ENCODE data around the gene DNPEP.

The DNPEP gene

DNA sequence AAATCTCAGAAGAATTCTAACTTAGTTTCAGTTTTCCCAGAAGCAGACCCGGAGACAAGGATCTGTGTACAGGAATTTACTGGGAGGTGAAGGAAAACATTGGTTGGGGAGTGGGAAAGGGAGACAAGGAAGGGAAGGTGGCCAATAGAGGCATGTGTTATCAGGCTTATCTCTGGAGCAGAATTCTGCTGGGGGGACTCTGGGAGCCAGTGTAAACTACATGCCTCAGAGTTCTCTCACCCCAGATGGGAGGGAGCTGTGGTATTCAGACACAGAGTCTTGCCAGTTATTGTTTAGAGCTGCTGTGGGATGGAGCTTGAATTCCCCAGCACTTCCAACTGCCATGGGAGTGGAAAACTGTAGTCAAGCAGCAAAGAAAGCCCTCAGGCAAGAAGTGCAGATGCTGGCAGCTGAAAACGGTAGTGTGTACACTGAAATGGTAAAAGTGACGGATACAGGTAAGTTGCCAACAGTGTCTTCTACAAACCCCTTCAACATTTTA, 19.0 kb downstream of the DNPEP start:
- Mint-ChIP-seq H3K4me1 (no peaks in the 10 kb centered on the region), H3K9me3 (no peaks in the 10 kb centered on the region), H3K36me3 (peaks cover 12% of the 10 kb centered on the region), H3K4me3 (no peak overlapping the region), H3K27ac (no peak overlapping the region), H3K27me3 (no peaks in the 10 kb centered on the region)
- no peak for ATAC-seq

DNA sequence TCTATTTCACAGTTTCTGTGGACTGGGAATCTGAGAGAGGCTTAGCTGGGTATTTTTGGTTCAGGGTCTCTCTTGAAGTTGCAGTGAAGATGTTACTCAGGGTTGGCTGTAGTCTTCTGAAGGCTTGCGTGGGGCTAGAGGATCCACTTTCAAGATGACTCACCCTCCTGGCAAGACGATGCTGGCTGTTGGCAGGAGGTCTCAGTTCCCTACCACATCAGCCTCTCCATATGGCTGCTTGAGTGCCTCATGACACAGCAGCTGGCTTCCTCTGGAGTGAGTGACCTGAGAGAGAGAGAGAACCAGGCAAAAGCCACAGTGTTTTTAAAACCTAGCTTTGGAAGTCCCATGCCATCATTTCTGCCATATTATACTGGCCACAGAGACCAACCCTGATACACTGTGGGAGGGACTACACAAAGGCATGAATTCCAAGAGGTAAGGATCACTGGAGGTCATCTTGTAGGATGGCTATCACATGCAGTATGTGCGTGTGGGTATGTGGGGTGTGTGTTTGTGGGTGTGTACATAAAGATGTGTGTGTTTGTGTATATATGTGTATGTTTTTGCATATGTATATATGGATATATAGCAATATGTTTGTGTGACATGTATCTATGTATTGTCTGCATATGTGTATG, 25.1 kb downstream of the DNPEP start:
- Mint-ChIP-seq H3K36me3 (no peaks in the 10 kb centered on the region), H3K27ac (no peak overlapping the region), H3K4me3 (no peak overlapping the region), H3K27me3 (peaks cover 25% of the 10 kb centered on the region), H3K9me3 (no peaks in the 10 kb centered on the region), H3K4me1 (peaks cover 5% of the 10 kb centered on the region)
- peak; percentile 88 for ATAC-seq

DNA sequence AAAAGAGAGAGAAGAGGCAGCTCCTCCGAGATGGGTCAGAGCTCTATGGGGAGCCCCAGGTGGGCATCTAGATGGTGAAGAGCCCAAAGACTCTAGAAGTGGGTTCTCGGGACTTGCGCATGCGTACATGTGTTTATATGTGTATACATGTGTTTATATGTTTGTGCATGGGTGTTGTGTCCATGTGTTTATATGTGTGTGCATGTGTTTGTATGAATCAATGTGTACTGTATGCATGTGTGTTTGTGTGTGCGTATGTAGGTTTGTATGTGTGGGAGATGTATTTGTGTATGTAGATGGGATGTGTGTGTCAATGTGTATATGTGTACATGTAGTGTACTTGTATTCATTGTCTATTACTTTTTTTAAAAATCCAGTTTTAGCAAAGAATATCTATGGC, 25.6 kb downstream of the DNPEP start:
- Mint-ChIP-seq H3K36me3 (no peaks in the 10 kb centered on the region), H3K4me1 (peaks cover 5% of the 10 kb centered on the region), H3K27ac (no peak overlapping the region), H3K27me3 (peaks cover 27% of the 10 kb centered on the region), H3K4me3 (no peak overlapping the region), H3K9me3 (no peaks in the 10 kb centered on the region)
- no peak for ATAC-seq

DNA sequence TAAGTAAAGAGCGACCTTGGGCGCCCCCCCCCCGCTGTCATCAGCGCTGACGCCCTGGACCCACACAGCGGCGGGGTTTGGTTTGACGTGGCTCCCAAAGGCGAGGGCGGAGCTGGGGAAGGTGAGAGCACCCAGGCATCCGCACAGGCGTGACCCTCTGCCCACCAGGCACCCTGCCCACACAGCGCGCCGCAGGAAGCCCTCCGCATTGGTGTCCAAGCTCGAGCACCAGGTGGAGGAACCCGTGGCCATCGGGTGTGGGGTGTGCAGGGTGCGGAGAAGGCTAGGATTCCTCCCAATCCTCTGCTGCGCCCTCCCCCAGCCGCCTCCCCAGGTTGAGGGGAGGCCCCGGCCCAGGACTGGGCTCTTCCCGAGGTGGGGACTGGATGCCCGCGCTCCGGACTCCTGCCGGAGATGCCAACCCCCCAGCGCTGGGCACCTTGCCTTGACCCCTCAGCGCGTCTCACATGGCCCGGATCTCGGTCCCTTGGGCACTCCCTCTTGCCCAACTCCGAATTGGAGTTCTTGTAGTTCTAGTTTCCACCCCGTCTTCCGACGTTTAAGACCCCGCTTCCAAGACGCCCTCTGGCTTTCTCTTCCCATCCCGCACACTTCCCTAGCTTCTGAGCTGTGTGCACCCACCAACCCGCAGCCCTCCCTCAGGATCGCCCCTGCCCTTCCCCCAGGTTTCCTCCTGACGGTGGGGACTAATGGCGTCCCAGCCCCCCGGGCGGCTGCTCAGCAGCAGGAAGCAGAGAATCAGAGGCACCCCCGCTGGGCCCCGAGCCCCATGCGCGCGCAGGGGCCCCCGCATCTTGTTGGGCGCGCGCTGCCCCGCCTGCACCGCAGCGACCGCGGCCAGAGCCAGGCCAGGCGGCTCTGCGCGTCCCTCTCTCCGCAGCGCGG, 29.3 kb downstream of the DNPEP start:
- Mint-ChIP-seq H3K27ac (no peak overlapping the region), H3K36me3 (no peaks in the 10 kb centered on the region), H3K9me3 (no peaks in the 10 kb centered on the region), H3K4me1 (peaks cover 5% of the 10 kb centered on the region), H3K4me3 (peak overlapping the region; percentile 0), H3K27me3 (peaks cover 62% of the 10 kb centered on the region)
- peak; percentile 25 for ATAC-seq

DNA sequence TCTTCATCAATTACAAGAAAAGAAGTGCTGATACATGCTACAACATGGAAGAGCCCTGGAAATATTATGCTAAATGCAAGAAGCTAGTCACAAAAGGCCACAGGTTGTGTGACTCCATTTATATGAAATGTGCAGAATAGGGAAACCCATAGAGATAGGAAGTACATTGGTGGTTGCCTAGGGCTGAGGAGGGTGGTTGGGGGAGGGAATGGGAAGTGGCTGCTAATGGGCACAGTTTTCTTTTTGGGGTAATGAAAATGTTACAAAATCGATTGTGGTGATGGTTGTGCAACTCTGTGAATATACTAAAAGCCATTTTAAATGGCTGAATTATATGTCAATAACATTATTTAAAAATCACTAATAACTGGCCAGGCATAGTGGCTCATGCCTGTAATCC, 30.9 kb downstream of the DNPEP start:
- no peak for ATAC-seq
- H3K4me1 Mint-ChIP-seq: no peaks in the 10 kb centered on the region
- H3K9me3 Mint-ChIP-seq: no peaks in the 10 kb centered on the region
- H3K36me3 Mint-ChIP-seq: no peaks in the 10 kb centered on the region
- no peak overlapping the region for H3K4me3 Mint-ChIP-seq
- peaks cover 70% of the 10 kb centered on the region for H3K27me3 Mint-ChIP-seq
- H3K27ac Mint-ChIP-seq: no peak overlapping the region

DNA sequence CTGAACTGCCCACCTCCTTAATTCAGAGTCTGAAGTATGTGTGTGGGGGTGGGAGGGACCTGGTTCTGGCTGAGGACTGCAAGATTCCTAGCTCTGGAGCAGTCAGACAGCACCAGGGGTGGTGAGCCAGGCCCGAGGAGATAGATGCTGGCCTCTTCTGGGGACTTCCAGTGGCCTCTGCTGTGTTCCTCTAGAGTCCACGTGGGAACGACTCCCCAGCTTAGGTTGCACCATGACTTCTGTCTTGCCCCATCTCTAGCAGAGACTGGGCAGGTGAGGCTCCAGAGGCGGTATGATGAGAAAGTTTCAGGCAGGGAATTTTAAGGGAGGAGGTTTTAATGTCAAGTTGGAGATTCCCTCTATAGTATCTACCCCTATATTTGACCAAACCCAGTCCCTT, 33.1 kb downstream of the DNPEP start:
- Mint-ChIP-seq H3K4me3 (no peak overlapping the region), H3K27ac (no peak overlapping the region), H3K9me3 (no peaks in the 10 kb centered on the region), H3K36me3 (no peaks in the 10 kb centered on the region), H3K27me3 (peaks cover 71% of the 10 kb centered on the region), H3K4me1 (no peaks in the 10 kb centered on the region)
- no peak for ATAC-seq

DNA sequence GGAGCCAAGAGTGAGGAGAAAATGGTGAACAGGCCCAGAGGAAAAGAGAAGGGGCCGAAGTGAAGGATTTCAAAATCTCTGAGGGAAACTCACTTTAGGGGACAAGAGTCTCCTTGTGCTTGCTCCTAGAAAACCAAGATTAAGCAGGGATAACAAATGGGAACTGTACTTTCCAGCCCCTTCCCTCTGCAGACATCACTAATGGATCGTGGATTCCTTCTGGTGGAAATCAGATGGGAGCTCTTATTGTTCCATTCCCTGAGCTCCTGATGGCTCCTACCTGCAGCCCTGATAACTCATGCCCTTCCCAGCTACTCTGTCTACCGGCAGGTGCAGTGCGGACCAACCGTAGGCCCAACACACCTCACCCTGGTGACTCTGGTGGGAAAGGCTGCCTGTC, 34.6 kb downstream of the DNPEP start:
- Mint-ChIP-seq H3K4me3 (no peak overlapping the region), H3K4me1 (no peaks in the 10 kb centered on the region), H3K27ac (no peak overlapping the region), H3K27me3 (peaks cover 67% of the 10 kb centered on the region), H3K36me3 (no peaks in the 10 kb centered on the region), H3K9me3 (no peaks in the 10 kb centered on the region)
- ATAC-seq: no peak

DNA sequence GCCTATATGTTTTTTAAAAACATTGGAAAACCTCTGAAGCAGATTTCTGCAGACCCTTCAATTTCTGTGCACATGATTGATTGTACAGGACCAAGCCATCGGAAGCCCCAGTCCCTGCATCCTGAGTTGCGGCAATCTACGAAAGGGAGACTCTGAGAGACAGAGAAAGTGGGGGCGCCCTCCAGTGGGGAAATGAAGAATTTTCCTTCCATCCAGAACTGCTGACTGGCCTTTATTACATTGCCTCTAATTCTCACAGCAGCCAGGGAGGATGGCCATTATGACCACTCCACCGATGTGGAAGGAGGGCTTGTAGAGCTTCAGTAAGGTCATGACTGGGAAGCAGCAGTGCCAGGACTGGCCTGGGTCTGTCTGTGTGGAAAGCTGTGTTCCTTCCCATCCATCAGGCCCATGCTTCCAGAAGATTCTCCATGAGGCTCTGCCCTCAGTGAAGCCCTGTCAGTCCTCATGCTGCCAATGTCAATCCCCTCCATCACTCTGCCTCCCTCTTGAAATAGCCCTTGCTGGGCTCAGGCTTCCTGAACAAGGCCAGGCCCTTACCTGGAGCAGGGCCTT, 35.2 kb downstream of the DNPEP start:
- Mint-ChIP-seq H3K9me3 (no peaks in the 10 kb centered on the region), H3K36me3 (no peaks in the 10 kb centered on the region), H3K4me3 (no peak overlapping the region), H3K27me3 (peaks cover 71% of the 10 kb centered on the region), H3K27ac (no peak overlapping the region), H3K4me1 (no peaks in the 10 kb centered on the region)
- ATAC-seq: peak; percentile 49

DNA sequence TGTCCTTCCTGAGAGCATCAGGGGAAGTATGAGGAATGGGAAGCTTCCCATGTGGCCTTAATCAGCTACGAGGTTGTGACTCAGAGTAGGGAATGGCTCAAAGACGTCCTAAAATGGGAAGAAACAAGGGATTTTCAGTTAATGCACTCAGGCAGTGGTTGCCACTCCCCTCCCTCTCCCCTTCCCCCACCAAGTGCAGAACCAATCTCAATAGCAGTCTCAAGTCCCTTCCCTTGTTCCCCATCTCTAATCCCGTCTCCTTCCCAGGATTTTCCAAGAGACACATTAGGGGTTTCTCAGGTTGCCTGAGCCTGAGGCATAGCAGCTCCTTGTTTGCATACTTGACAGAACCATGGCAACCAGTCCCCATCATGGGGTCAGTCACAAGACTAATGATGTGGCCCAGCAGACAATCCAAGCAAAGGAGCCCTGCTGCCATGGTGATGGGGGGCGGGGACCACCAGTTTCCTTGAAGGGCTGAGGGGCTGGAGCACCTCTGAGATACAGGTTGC, 36.9 kb downstream of the DNPEP start:
- H3K27me3 Mint-ChIP-seq: peaks cover 70% of the 10 kb centered on the region
- no peaks in the 10 kb centered on the region for H3K9me3 Mint-ChIP-seq
- no peaks in the 10 kb centered on the region for H3K4me1 Mint-ChIP-seq
- ATAC-seq: no peak
- H3K4me3 Mint-ChIP-seq: no peak overlapping the region
- H3K36me3 Mint-ChIP-seq: no peaks in the 10 kb centered on the region
- no peak overlapping the region for H3K27ac Mint-ChIP-seq

DNA sequence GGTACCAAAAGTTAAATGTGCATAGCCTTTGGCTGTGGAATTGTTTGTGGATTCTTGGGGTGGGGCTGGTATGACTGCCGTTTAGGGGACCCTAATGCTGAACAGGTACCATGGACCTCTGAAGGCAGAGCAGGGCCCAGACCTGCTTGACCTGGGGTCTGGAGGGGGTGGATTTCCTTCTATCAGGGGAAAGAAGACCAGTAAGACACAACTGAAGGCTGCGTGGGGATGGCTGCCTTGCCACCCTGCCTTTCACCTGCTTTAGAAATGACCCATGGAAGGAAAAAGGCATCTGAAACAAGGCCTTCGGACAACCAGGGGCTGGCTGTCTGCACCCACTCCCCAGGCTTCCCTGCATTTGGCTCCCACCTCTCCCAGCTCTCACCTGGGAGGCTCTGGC, 37.5 kb downstream of the DNPEP start:
- Mint-ChIP-seq H3K36me3 (no peaks in the 10 kb centered on the region), H3K27ac (no peak overlapping the region), H3K4me3 (no peak overlapping the region), H3K4me1 (peaks cover under 1% of the 10 kb centered on the region), H3K27me3 (peaks cover 67% of the 10 kb centered on the region), H3K9me3 (no peaks in the 10 kb centered on the region)
- no peak for ATAC-seq

DNA sequence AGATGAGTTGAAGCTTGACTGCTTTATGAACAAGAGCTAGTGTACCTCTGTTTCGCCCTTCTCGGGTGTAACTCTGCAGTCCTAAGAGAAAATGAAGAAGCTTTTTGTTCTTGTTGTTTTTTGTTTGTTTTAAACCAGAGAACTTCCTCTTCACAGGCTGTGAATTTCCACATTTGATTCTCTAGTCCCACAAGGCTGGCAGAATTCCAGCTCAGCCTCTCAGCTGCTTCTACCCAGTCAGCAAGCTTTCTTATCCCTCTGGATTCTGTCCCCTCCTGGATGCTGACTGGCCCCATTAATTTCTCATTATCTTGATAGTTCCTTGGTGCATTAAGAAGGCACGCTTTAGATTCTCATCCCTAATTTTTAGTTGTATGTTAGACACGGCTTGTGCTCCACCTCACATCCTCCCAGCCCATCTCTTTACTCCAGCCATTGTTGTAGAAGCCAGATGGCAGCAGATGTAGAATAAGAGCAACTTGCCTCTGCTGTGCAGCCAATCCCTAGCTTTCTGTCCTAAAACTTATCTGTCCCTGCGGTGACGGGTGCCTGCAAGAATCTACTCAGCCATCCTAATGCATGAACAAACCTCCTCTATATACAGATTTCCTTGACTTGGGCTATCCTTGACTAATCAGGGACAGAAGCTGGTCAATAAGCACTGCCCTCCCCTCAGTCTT, 42.8 kb downstream of the DNPEP start:
- Mint-ChIP-seq H3K27ac (no peak overlapping the region), H3K4me3 (no peak overlapping the region), H3K9me3 (no peaks in the 10 kb centered on the region), H3K4me1 (peaks cover 8% of the 10 kb centered on the region), H3K27me3 (peaks cover 50% of the 10 kb centered on the region), H3K36me3 (no peaks in the 10 kb centered on the region)
- no peak for ATAC-seq

DNA sequence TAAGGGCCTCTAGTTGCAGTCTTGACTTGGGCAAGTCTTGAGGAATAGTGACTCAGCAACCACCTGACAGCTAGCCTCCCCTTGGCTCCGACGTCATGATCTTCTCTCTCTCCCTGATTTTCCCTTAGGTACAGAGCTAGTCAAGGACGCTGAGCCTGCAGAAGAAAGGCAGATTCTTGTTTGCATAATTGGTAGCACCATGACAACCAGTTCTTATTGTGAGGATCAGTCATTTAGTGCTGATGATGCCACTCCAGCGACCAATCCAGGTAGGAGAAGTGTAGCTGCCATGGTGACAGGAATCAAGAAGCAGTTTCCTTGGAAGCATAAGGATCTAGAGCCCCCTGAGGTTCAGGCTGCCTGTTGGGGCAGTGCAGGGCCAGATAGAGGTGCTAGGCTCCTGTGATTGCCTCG, 52.3 kb downstream of the DNPEP start:
- Mint-ChIP-seq H3K27me3 (peaks cover 93% of the 10 kb centered on the region), H3K4me3 (no peak overlapping the region)

DNA sequence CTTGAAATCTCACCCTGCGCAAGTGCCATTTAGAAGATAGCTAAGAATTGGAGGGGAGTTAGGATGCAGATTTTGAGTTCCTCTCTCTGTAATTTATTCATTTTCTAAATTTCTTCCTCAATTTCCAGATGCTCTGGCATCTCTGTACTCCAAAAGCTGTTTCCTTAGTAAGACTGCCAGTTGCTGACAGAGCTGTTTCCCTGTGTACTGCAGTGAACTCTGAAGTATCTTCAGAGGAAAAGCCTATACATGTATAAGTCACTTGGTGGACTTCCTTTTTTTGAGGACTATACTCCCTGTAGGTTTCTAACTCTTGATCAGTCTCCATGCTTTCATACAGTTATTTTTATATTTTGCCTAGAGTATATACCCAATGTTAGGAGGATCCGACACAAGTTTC, 53.6 kb downstream of the DNPEP start:
- H3K27ac Mint-ChIP-seq: no peak overlapping the region
- peaks cover 13% of the 10 kb centered on the region for H3K36me3 Mint-ChIP-seq
- peaks cover 10% of the 10 kb centered on the region for H3K9me3 Mint-ChIP-seq
- H3K27me3 Mint-ChIP-seq: peaks cover 85% of the 10 kb centered on the region
- no peak for ATAC-seq
- no peaks in the 10 kb centered on the region for H3K4me1 Mint-ChIP-seq
- no peak overlapping the region for H3K4me3 Mint-ChIP-seq

More for the DNA sequence above, 52.3 kb downstream of the DNPEP start:
- H3K9me3 Mint-ChIP-seq: peaks cover 10% of the 10 kb centered on the region
- no peak for ATAC-seq
- peaks cover 13% of the 10 kb centered on the region for H3K36me3 Mint-ChIP-seq
- H3K27ac Mint-ChIP-seq: no peak overlapping the region
- no peaks in the 10 kb centered on the region for H3K4me1 Mint-ChIP-seq

DNA sequence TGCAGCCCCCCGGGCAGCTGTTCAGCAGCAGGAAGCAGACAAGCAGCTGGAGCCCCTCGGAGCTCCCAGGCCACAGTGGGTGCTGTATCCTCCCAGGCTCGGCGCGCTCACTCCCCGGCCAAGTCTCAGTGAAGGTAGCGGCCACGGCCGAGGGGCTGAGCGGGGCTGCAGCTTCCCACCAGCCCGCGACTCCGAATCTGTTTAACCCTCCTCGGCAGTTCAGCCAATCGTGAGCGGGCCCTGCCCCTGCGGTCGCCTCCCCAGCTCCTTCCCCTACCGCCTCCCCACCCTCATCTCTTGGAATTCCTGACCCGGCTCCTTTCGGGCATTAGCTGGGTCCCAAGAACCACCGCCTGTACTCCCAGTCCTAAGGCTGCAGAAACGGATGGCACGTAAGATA, 55.2 kb downstream of the DNPEP start, which contains the start of gene RESP18:
TSS of gene RESP18 (minus strand) at position 203 of the 400 bp plus-strand sequence.
- Mint-ChIP-seq H3K9me3 (peaks cover 10% of the 10 kb centered on the region), H3K4me1 (no peaks in the 10 kb centered on the region), H3K27me3 (peaks cover 84% of the 10 kb centered on the region), H3K36me3 (peaks cover 13% of the 10 kb centered on the region), H3K4me3 (no peak within 1 kb of the TSS), H3K27ac (no peak within 1 kb of the TSS)
- no peak for ATAC-seq

All from stimulated activated memory B cell treated with anti-CD40 and anti-IgM and Interleukin-4, amounts not matched to agents 10 μg/mL and 1 μg/mL and 100 μg/mL, for 72 hours (primary cell).